ENCODE data around the gene MACF1.

GRCh38 chr1:39181311-39181710, 23.2 kb upstream of the MACF1 start:
- no peak for TF ChIP-seq POLR2AphosphoS5 (IDR thresholded peaks at IDR 0.05)
- no peak for TF ChIP-seq EP300 (IDR thresholded peaks at IDR 0.05)
